ENCODE results near the gene ALX1. TPM values are rescaled to one million over a fixed set of nuclear protein-coding genes. Genes with fewer than 3 reads are reported as not detected.

ALX1 gene
- polyA plus RNA-seq, 1 experiment = not detected

- ChIA-PET POLR2A (no interaction called here), CTCF (interaction anchor here (0.6 kb wide), 1 partner anchor 204 kb away, joined by 3 read pairs; no protein-coding TSS in a partner anchor)
- TF ChIP-seq, protein P1, sequence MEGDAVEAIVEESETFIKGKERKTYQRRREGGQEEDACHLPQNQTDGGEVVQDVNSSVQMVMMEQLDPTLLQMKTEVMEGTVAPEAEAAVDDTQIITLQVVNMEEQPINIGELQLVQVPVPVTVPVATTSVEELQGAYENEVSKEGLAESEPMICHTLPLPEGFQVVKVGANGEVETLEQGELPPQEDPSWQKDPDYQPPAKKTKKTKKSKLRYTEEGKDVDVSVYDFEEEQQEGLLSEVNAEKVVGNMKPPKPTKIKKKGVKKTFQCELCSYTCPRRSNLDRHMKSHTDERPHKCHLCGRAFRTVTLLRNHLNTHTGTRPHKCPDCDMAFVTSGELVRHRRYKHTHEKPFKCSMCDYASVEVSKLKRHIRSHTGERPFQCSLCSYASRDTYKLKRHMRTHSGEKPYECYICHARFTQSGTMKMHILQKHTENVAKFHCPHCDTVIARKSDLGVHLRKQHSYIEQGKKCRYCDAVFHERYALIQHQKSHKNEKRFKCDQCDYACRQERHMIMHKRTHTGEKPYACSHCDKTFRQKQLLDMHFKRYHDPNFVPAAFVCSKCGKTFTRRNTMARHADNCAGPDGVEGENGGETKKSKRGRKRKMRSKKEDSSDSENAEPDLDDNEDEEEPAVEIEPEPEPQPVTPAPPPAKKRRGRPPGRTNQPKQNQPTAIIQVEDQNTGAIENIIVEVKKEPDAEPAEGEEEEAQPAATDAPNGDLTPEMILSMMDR (IDR thresholded peaks at IDR 0.05; ENCODE audit: low read depth, low read length) = no peak
These were observed 19.6 kb upstream of the ALX1 start for GRCh38 chr12:85260447-85260846.

DNA sequence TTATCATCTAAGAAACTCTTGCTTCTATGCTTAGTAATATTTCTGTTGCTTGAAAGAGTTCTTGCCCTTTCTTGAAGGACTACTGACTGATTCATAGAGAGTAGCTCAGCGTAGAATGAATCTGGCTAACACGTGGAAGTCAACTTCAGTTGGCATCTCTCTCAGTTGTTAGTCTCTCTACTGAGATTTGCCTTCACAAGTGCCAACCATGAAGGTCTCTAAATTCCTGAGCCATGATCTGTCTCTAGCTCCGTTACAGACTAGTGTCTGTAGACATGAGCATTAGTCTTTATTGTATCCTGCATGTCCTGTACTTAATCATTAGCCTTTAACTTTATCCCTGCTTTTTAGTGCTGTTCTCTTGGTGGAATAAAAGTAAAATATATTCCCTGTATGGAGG is 19.1 kb upstream of the ALX1 start:
- no peaks in the 10 kb centered on the region for H3K9me3 ChIP-seq (ENCODE audit: control insufficient read depth, insufficient read depth, low read length)
- no peaks in the 10 kb centered on the region for H3K27me3 ChIP-seq (ENCODE audit: control insufficient read depth, insufficient read depth, low read length)
- CTCF ChIA-PET = no interaction called here
- no peak for DNase-seq (ENCODE audit: low read depth, low spot score)
- H3K4me3 ChIP-seq (ENCODE audit: low read depth, low read length) = no peak overlapping the region
- POLR2A ChIA-PET = no interaction called here
- H3K27ac ChIP-seq (ENCODE audit: low read depth, low read length) = no peak overlapping the region
- TF ChIP-seq, protein P1 (IDR thresholded peaks at IDR 0.05; ENCODE audit: low read depth, low read length) = no peak

More at GRCh38 chr12:85260447-85260846, 19.6 kb upstream of the ALX1 start:
- H3K27me3 ChIP-seq (ENCODE audit: control insufficient read depth, insufficient read depth, low read length) = no peaks in the 10 kb centered on the region
- H3K9me3 ChIP-seq (ENCODE audit: control insufficient read depth, insufficient read depth, low read length) = no peaks in the 10 kb centered on the region
- no peak for DNase-seq (ENCODE audit: low read depth, low spot score)
- no peak overlapping the region for H3K4me3 ChIP-seq (ENCODE audit: low read depth, low read length)
- H3K27ac ChIP-seq (ENCODE audit: low read depth, low read length) = no peak overlapping the region

GRCh38 chr12:85266356-85266755 is 13.7 kb upstream of the ALX1 start:
- TF ChIP-seq, protein P1 (IDR thresholded peaks at IDR 0.05; ENCODE audit: low read depth, low read length) = no peak
- POLR2A ChIA-PET = no interaction called here

DNA sequence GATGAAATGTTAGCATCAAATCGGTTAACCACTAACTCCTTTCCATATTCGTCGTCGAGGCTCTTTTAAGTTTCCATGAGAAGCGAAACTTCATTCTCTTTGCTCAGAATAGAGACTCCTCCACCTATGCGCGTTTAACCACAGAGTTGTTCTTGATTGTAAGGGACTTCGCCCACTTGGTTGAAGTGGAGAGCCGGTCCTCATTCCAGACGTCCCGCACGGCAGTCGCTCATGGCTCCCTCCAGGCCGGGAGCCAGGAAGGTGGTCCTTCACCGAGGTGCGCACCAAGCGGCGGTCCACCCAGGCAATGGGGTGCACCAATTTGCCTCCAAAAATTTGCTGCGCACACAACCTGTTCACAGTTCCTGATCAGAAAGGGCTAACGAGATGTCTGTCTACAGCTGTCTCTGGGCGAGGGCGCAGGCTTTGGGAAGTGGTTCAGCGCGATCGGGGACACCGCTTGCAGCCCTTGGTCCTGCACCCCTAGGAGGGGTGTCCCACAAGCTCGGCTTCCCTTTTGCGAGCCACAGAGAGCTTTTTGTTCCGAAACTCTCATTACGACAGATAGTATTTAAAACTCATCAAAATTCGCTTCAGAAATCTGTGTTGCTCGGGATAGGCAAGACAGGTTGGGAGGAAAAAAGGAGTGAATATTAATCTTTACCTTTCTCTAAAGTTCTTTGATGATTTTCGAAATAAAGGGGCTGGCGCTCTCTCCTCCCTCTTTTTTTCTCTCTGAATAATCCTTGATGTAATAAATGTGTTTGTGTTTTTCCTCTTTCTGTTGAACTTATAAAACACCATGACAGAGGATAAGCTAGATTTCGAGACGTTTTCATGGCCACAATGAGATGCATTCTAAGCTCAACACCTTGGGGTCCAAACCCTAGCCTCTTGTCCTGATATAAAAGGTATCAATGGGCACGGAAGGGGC is 6.4 kb upstream of the ALX1 start:
- Histone ChIP-seq H3K4me3 (ENCODE audit: low read depth, low read length) (no peak overlapping the region), H3K9me3 (ENCODE audit: control insufficient read depth, insufficient read depth, low read length) (peaks cover 7% of the 10 kb centered on the region), H3K27me3 (ENCODE audit: control insufficient read depth, insufficient read depth, low read length) (peaks cover 39% of the 10 kb centered on the region), H3K27ac (ENCODE audit: low read depth, low read length) (no peak overlapping the region)
- CTCF ChIA-PET = interaction anchor here (0.6 kb wide), 1 partner anchor 196 kb away, joined by 3 read pairs; no protein-coding TSS in a partner anchor
- TF ChIP-seq, protein P1 (IDR thresholded peaks at IDR 0.05; ENCODE audit: low read depth, low read length) = no peak
- no peak for DNase-seq (ENCODE audit: low read depth, low spot score)
- POLR2A ChIA-PET = no interaction called here

More at GRCh38 chr12:85266356-85266755, 13.7 kb upstream of the ALX1 start:
- Histone ChIP-seq H3K4me3 (ENCODE audit: low read depth, low read length) (no peak overlapping the region), H3K27me3 (ENCODE audit: control insufficient read depth, insufficient read depth, low read length) (no peaks in the 10 kb centered on the region), H3K27ac (ENCODE audit: low read depth, low read length) (no peak overlapping the region), H3K9me3 (ENCODE audit: control insufficient read depth, insufficient read depth, low read length) (no peaks in the 10 kb centered on the region)
- CTCF ChIA-PET = no interaction called here
- DNase-seq (ENCODE audit: low read depth, low spot score) = no peak

GRCh38 chr12:85274315-85274651 is 5.7 kb upstream of the ALX1 start:
- Histone ChIP-seq H3K9me3 (ENCODE audit: control insufficient read depth, insufficient read depth, low read length) (peaks cover 12% of the 10 kb centered on the region), H3K4me3 (ENCODE audit: low read depth, low read length) (no peak overlapping the region), H3K27me3 (ENCODE audit: control insufficient read depth, insufficient read depth, low read length) (peaks cover 45% of the 10 kb centered on the region), H3K27ac (ENCODE audit: low read depth, low read length) (no peak overlapping the region)
- no peak for DNase-seq (ENCODE audit: low read depth, low spot score)
- TF ChIP-seq, protein P1 (IDR thresholded peaks at IDR 0.05; ENCODE audit: low read depth, low read length) = no peak
- ChIA-PET POLR2A (no interaction called here), CTCF (no interaction called here)
